ENCODE results near the gene OR10A3. TPM values are rescaled to one million over a fixed set of nuclear protein-coding genes. Genes with fewer than 3 reads are reported as not detected.
A peak's percentile ranks its signal among the peaks of the same experiment; 100 is the strongest.
"Not testable (repeated sequence)": the region's sequence is repeated elsewhere in the genome, so short reads cannot be mapped to it uniquely, and the experiment has no call there.

Gene OR10A3, protein sequence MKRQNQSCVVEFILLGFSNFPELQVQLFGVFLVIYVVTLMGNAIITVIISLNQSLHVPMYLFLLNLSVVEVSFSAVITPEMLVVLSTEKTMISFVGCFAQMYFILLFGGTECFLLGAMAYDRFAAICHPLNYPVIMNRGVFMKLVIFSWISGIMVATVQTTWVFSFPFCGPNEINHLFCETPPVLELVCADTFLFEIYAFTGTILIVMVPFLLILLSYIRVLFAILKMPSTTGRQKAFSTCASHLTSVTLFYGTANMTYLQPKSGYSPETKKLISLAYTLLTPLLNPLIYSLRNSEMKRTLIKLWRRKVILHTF
- total RNA-seq, result not detected

DNA sequence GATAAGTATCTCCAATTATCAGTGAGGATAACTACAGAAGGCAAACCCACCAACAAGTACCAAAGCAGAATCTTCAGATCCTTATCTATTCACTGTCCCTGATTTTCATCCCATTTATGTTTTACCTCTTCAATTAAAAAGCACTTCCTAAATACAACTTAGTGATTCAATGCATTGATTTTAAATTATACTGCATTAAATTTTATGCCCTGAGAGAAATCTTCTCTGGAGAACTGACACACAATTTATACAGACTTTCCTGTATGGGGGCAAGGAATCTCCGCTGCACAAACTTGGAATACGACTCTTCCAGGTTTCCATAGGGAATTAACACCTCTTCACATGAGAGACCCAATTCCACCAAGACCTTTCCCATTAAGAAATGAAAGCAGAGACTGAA is at the start of gene OR10A3:
OR10A3 (minus strand) TSS at position 101 of the 400 bp plus-strand sequence. CDS start 2,188 bp downstream, outside the sequence.
- H3K4me3 ChIP-seq, result no peak within 1 kb of the TSS
- no peaks in the 10 kb centered on the region for H3K4me1 ChIP-seq
- DNase-seq, result no peak
- H3K27ac ChIP-seq, result no peak within 1 kb of the TSS
- H3K36me3 ChIP-seq, result no peaks in the 10 kb centered on the region
- peaks cover 0 to 7% (median 0%) of the 10 kb centered on the region in 4 donors for H3K9me3 ChIP-seq
- TF ChIP-seq, protein P1, sequence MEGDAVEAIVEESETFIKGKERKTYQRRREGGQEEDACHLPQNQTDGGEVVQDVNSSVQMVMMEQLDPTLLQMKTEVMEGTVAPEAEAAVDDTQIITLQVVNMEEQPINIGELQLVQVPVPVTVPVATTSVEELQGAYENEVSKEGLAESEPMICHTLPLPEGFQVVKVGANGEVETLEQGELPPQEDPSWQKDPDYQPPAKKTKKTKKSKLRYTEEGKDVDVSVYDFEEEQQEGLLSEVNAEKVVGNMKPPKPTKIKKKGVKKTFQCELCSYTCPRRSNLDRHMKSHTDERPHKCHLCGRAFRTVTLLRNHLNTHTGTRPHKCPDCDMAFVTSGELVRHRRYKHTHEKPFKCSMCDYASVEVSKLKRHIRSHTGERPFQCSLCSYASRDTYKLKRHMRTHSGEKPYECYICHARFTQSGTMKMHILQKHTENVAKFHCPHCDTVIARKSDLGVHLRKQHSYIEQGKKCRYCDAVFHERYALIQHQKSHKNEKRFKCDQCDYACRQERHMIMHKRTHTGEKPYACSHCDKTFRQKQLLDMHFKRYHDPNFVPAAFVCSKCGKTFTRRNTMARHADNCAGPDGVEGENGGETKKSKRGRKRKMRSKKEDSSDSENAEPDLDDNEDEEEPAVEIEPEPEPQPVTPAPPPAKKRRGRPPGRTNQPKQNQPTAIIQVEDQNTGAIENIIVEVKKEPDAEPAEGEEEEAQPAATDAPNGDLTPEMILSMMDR (IDR thresholded peaks at IDR 0.05), result no peak
- TF ChIP-seq POLR2A (IDR thresholded peaks at IDR 0.05), result no peak
- no peaks in the 10 kb centered on the region for H3K27me3 ChIP-seq

DNA sequence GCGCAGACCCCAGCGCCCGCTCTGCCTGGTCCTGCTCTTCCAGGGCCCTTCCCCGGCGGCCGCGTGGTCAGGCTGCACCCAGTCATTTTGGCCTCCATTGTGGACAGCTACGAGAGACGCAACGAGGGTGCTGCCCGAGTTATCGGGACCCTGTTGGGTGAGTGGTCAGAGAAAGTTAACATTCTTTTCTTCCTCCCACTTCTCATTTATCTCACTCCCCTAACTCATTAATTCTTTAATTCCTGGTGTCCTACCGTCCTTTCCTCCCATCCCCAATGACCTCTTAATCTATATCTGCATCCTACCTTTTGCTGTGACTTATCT is 46.0 kb upstream of the OR10A3 start:
- H3K27ac ChIP-seq, result peak overlapping the region; percentile 64 to 78 (median 76)
- peaks cover 0 to 19% (median 0%) of the 10 kb centered on the region in 3 donors for H3K36me3 ChIP-seq
- peak overlapping the region; percentile 77 to 92 (median 91) for H3K4me3 ChIP-seq
- H3K4me1 ChIP-seq, result peaks cover 0 to 22% (median 8%) of the 10 kb centered on the region in 4 donors
- DNase-seq, H3K27me3 ChIP-seq, H3K9me3 ChIP-seq: not testable (repeated sequence)

DNA sequence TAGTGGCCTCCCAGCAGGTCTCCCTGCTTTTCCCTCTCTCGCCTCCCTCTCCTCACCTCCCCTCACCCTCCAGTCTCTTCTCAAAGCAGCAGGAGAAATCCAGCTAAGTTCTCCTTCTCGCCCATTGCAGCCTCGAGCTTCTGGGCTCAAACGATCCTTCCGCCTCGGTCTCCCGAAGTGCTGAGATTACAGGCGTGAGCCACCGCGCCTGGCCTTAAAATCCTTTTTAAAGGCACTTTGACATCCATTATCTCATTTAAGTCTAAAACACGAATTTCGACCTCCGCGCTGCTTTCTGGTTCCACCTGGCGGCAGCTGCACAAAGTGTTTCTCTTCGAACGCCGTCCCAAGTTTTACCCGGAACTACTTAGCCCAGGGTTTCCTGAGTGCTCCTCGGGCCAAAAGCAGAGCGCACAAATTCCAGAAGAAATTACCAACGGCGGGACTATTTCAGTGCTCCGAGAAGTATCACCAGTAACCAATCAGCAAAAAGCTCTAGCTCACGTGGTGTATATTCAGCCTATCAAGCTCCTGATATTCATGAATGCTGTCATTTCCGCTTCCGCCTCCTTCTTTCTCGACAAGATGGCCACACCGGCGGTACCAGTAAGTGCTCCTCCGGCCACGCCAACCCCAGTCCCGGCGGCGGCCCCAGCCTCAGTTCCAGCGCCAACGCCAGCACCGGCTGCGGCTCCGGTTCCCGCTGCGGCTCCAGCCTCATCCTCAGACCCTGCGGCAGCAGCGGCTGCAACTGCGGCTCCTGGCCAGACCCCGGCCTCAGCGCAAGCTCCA is 45.5 kb upstream of the OR10A3 start, which contains the start of gene EIF3F:
EIF3F (plus strand) TSS at position 570 of the 792 bp plus-strand sequence; CDS start at position 586, 16 bp downstream.
- peak; percentile 88 to 95 (median 93) for DNase-seq
- no peaks in the 10 kb centered on the region for H3K9me3 ChIP-seq
- peak within 1 kb of the TSS; percentile 64 to 78 (median 76) for H3K27ac ChIP-seq
- peaks cover 0 to 22% (median 8%) of the 10 kb centered on the region in 4 donors for H3K4me1 ChIP-seq
- H3K4me3 ChIP-seq, result peak within 1 kb of the TSS; percentile 77 to 92 (median 91)
- peak in 1 of 2 donors; percentile 34 for TF ChIP-seq POLR2A (IDR thresholded peaks at IDR 0.05)
- TF ChIP-seq, protein P1 (IDR thresholded peaks at IDR 0.05), result peak; percentile 77 to 97 (median 88)
- H3K27me3 ChIP-seq, result no peaks in the 10 kb centered on the region
- H3K36me3 ChIP-seq, result peaks cover 0 to 13% (median 0%) of the 10 kb centered on the region in 3 donors

DNA sequence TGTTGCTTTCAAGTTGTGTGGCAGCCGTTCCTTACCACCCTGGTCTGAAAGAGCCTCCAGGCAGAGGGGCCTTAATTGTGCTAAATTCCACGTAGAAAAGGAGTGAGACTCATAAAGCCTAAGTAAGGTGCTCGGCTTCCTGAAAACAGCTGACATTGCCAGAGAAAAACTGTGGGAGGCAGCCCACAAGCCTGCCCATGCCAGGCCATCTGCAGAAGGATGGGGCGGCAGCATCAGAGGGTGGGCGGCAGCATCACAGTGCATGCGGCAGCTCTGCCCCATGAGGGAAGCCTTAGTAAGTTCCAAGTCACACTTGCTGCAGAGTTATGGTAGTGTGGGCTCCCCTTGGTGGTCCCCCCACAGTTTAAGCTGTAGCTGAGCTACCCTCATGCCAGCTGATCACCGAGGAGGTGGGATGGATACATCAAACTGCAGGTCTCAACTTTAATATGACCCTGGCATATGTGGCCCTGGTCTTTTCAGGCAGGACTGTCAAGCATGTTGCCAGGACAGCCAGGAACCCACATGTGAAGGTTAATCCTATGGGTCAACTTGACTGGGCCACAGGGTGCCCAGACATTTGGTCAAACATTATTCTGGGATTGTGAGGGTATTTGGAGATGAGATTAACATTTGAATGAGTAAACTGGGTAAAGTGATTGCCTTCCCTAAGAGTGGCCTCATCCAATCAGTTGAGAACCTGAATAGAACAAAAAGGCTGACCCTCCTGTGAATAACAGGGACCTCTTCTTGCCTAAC is 42.5 kb upstream of the OR10A3 start:
- Histone ChIP-seq H3K36me3 (peaks cover 0 to 2% (median 0%) of the 10 kb centered on the region in 3 donors), H3K4me1 (peaks cover 0 to 15% (median 6%) of the 10 kb centered on the region in 4 donors), H3K9me3 (no peaks in the 10 kb centered on the region), H3K27me3 (no peaks in the 10 kb centered on the region), H3K27ac (no peak overlapping the region), H3K4me3 (no peak overlapping the region)
- TF ChIP-seq POLR2A (IDR thresholded peaks at IDR 0.05), result no peak
- TF ChIP-seq, protein P1 (IDR thresholded peaks at IDR 0.05), result no peak
- no peak for DNase-seq

DNA sequence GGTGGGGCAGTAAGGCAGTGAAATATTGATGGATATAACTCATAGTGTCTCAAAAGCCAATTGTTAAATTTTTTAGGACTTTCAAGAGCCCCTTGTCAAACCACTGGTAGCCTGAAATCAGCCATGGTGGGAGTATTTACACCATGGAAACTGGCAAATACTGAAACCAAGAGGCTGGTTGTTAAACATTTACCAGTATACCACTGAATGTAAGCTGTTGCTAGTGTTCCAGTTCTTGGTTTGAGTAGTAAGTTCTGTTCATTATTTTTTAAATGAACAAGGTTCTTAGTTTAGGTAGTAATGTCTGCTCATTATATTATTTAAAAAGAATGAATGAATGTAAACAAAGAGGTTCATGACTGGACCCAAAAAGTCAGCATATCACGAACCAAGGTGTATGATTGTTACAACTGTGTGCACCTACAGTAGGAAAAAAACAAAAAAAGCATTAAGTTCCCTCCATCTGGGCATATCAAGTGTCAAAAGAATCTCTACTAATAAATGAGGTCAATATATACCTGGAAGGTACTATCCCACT is 41.1 kb upstream of the OR10A3 start:
- TF ChIP-seq, protein P1 (IDR thresholded peaks at IDR 0.05), result no peak
- TF ChIP-seq POLR2A (IDR thresholded peaks at IDR 0.05), result no peak
- Histone ChIP-seq H3K4me1 (peaks cover 0 to 4% (median 0%) of the 10 kb centered on the region in 4 donors), H3K4me3 (no peak overlapping the region), H3K27ac (no peak overlapping the region), H3K36me3 (no peaks in the 10 kb centered on the region), H3K27me3 (no peaks in the 10 kb centered on the region), H3K9me3 (no peaks in the 10 kb centered on the region)
- DNase-seq, result no peak

Data from Peyer's patch (tissue), 4 donors.